Measurements from ENCODE around the gene MRPL1. TPM values are rescaled to one million over a fixed set of nuclear protein-coding genes. Genes with fewer than 3 reads are reported as not detected.

MRPL1 gene
- total RNA-seq, 3 donors from 2014 or later (not counting 1 experiment from before 2014, with no cell fraction given), result 17.9 to 22.9 (median 22.9) TPM

DNA sequence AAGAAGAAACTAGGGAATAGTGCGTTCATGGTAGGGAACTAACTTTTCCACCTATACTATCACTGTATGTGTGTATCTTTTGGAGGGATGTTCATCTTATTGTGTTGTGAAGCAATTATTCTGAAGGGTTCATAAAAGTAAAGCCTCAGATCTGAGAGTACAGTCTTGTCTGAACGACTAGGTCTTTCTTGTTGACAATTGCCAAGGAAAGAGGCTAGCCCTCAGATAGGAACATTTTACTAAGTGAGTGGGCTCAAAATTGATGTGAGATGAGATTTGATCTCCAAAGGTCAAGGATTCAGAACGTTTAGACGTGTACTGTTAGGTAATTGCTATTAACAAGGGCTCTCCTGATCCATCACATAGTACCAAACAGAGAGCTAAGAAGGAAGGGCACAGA, 28.2 kb upstream of the MRPL1 start:
- no peaks in the 10 kb centered on the region for H3K36me3 ChIP-seq (ENCODE audit: control insufficient read depth, insufficient read depth, low read length)
- WGBS (ENCODE audit: insufficient coverage), result 81% methylated on average over 1 of the region's 4 CpGs
- intact Hi-C loops (cut with micrococcal nuclease), result no loop called here
- H3K4me1 Mint-ChIP-seq, result peaks cover 1 to 2% of the 10 kb centered on the region in 2 donors
- H3K4me1 ChIP-seq (ENCODE audit: control insufficient read depth, insufficient read depth, low read length), result no peaks in the 10 kb centered on the region
- no peak overlapping the region for H3K4me3 ChIP-seq (ENCODE audit: low read length)
- H3K27ac Mint-ChIP-seq, result no peak overlapping the region
- H3K27ac ChIP-seq (ENCODE audit: low read length), result no peak overlapping the region
- H3K4me3 Mint-ChIP-seq, result no peak overlapping the region
- no peaks in the 10 kb centered on the region for H3K36me3 Mint-ChIP-seq
- no peaks in the 10 kb centered on the region for H3K9me3 Mint-ChIP-seq
- ATAC-seq (no peak), DNase-seq (no peak)
- TF ChIP-seq, protein P1, sequence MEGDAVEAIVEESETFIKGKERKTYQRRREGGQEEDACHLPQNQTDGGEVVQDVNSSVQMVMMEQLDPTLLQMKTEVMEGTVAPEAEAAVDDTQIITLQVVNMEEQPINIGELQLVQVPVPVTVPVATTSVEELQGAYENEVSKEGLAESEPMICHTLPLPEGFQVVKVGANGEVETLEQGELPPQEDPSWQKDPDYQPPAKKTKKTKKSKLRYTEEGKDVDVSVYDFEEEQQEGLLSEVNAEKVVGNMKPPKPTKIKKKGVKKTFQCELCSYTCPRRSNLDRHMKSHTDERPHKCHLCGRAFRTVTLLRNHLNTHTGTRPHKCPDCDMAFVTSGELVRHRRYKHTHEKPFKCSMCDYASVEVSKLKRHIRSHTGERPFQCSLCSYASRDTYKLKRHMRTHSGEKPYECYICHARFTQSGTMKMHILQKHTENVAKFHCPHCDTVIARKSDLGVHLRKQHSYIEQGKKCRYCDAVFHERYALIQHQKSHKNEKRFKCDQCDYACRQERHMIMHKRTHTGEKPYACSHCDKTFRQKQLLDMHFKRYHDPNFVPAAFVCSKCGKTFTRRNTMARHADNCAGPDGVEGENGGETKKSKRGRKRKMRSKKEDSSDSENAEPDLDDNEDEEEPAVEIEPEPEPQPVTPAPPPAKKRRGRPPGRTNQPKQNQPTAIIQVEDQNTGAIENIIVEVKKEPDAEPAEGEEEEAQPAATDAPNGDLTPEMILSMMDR (IDR thresholded peaks at IDR 0.05), result no peak
- no peaks in the 10 kb centered on the region for H3K27me3 ChIP-seq (ENCODE audit: control insufficient read depth, insufficient read depth, low read length)
- no peaks in the 10 kb centered on the region for H3K9me3 ChIP-seq (ENCODE audit: control insufficient read depth, insufficient read depth, low read length)
- no peaks in the 10 kb centered on the region for H3K27me3 Mint-ChIP-seq (ENCODE audit: low read depth in 2 of 2)

DNA sequence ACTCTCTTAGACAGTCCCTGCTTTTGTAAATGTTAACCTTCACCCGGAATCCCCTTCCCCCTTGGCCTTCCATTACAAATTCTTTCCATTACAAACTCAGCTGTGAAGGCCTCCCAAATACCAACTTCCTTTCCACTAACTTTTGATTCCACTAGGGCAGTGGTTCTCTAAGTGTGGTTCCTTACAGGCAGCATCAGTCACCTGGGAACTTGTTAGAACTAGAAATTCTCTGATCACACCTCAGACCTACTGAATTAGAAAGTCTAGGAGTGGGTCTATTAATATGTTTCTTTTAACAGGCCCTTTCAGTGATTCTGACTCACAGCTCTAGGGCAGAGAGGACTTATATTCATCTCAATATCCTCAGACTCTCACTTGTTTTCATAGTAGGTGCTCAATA, 19.0 kb upstream of the MRPL1 start:
- intact Hi-C loops (cut with micrococcal nuclease), result no loop called here
- Histone ChIP-seq H3K9me3 (ENCODE audit: control insufficient read depth, insufficient read depth, low read length) (no peaks in the 10 kb centered on the region), H3K4me1 (ENCODE audit: control insufficient read depth, insufficient read depth, low read length) (peaks cover 7% of the 10 kb centered on the region), H3K36me3 (ENCODE audit: control insufficient read depth, insufficient read depth, low read length) (no peaks in the 10 kb centered on the region), H3K27ac (ENCODE audit: low read length) (no peak overlapping the region), H3K27me3 (ENCODE audit: control insufficient read depth, insufficient read depth, low read length) (no peaks in the 10 kb centered on the region), H3K4me3 (ENCODE audit: low read length) (no peak overlapping the region)
- peaks cover 22 to 23% of the 10 kb centered on the region in 2 donors for H3K4me1 Mint-ChIP-seq
- peak overlapping the region; percentile 37 to 52 for H3K27ac Mint-ChIP-seq
- TF ChIP-seq, protein P1 (IDR thresholded peaks at IDR 0.05), result no peak
- 80% methylated on average over 1 of the region's 1 CpG for WGBS (ENCODE audit: insufficient coverage)
- no peak for DNase-seq
- peak in 1 of 3 donors; percentile 36 for ATAC-seq
- no peak overlapping the region for H3K4me3 Mint-ChIP-seq
- H3K9me3 Mint-ChIP-seq, result no peaks in the 10 kb centered on the region
- H3K36me3 Mint-ChIP-seq, result no peaks in the 10 kb centered on the region
- H3K27me3 Mint-ChIP-seq (ENCODE audit: low read depth in 2 of 2), result no peaks in the 10 kb centered on the region

DNA sequence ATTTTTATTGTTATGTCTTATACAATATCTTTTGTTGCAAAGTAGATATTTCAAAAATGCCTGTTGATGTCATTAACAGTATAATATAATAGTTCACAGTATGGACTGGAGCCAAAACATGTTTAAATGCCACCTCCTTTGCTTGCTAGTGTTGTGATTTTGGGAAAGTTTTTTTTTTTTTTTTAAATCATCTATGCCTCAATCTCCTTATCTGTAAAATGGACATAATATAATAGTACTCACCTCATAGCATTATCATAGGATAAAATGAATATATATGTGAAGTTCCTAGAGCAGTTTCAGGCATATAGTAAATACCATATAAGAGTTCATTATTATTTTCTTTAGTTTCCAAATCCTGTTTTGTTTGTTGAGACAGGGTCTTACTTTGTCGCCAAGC, 18.3 kb upstream of the MRPL1 start:
- Mint-ChIP-seq H3K4me1 (peaks cover 22 to 25% of the 10 kb centered on the region in 2 donors), H3K27ac (peak overlapping the region; percentile 37 to 52), H3K27me3 (ENCODE audit: low read depth in 2 of 2) (no peaks in the 10 kb centered on the region), H3K4me3 (no peak overlapping the region), H3K36me3 (no peaks in the 10 kb centered on the region), H3K9me3 (no peaks in the 10 kb centered on the region)
- Histone ChIP-seq H3K4me1 (ENCODE audit: control insufficient read depth, insufficient read depth, low read length) (peaks cover 15% of the 10 kb centered on the region), H3K4me3 (ENCODE audit: low read length) (no peak overlapping the region), H3K27ac (ENCODE audit: low read length) (no peak overlapping the region), H3K36me3 (ENCODE audit: control insufficient read depth, insufficient read depth, low read length) (no peaks in the 10 kb centered on the region), H3K27me3 (ENCODE audit: control insufficient read depth, insufficient read depth, low read length) (no peaks in the 10 kb centered on the region), H3K9me3 (ENCODE audit: control insufficient read depth, insufficient read depth, low read length) (no peaks in the 10 kb centered on the region)
- intact Hi-C loops (cut with micrococcal nuclease), result no loop called here
- ATAC-seq, result no peak
- TF ChIP-seq, protein P1 (IDR thresholded peaks at IDR 0.05), result no peak
- no peak for DNase-seq
- 93% methylated on average over 1 of the region's 1 CpG for WGBS (ENCODE audit: insufficient coverage)

DNA sequence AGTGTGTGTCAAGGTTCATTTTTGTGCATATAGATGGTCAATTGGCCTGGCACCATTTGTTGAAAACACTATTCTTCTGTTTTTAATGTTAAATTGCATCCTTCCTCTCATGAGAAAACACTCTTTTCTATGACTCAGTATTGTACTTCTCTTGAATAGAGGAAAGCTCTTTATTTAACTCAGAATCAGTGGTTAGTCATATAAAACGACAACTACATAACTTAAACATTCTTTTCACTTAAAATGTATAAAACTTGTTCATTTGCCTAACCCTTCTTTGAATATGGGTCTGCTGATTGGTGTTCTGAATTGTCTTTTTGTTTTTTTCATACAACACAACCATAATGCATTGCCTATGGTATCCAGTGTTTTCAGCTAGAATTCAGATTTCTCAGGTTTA, 17.2 kb upstream of the MRPL1 start:
- ATAC-seq, result no peak
- H3K27me3 ChIP-seq (ENCODE audit: control insufficient read depth, insufficient read depth, low read length), result no peaks in the 10 kb centered on the region
- WGBS (ENCODE audit: insufficient coverage), result no CpG with 5 or more reads among the region's 1 CpG
- no peaks in the 10 kb centered on the region for H3K9me3 ChIP-seq (ENCODE audit: control insufficient read depth, insufficient read depth, low read length)
- no peak overlapping the region for H3K27ac Mint-ChIP-seq
- intact Hi-C loops (cut with micrococcal nuclease), result no loop called here
- H3K4me3 ChIP-seq (ENCODE audit: low read length), result no peak overlapping the region
- no peaks in the 10 kb centered on the region for H3K36me3 ChIP-seq (ENCODE audit: control insufficient read depth, insufficient read depth, low read length)
- TF ChIP-seq, protein P1 (IDR thresholded peaks at IDR 0.05), result no peak
- DNase-seq, result no peak
- no peaks in the 10 kb centered on the region for H3K9me3 Mint-ChIP-seq
- no peaks in the 10 kb centered on the region for H3K36me3 Mint-ChIP-seq
- peaks cover 25% of the 10 kb centered on the region for H3K4me1 ChIP-seq (ENCODE audit: control insufficient read depth, insufficient read depth, low read length)
- H3K4me3 Mint-ChIP-seq, result no peak overlapping the region
- peaks cover 22 to 30% of the 10 kb centered on the region in 2 donors for H3K4me1 Mint-ChIP-seq
- H3K27me3 Mint-ChIP-seq (ENCODE audit: low read depth in 2 of 2), result no peaks in the 10 kb centered on the region
- no peak overlapping the region for H3K27ac ChIP-seq (ENCODE audit: low read length)

All from natural killer cell (primary cell).